Fibroblast of lung (primary cell): Measurements from ENCODE around the gene BTBD9. TPM values are rescaled to one million over a fixed set of nuclear protein-coding genes. Genes with fewer than 3 reads are reported as not detected.

Source experiments
- DNase-seq, 2 donors: peaks; one replicate each; pipeline versions ENCODE4 v3.0.0 to v3.0.0-alpha.2; 2010; ENCODE audit warnings: low read depth in 2 of 2
- H2AFZ ChIP-seq: 2 replicates; pipeline ENCODE4 v1.5.1; 2012; ENCODE audit warnings: low read length, control low read depth, inconsistent platforms
- H3K27ac ChIP-seq: 2 replicates; pipeline ENCODE4 v1.5.1; 2011; ENCODE audit warnings: low read length, control low read depth; ENCODE audit not compliant: insufficient read depth
- H3K27me3 ChIP-seq: 2 replicates; pipeline ENCODE4 v1.5.1; 2011; ENCODE audit warnings: mild to moderate bottlenecking, low read length; ENCODE audit not compliant: control insufficient read depth, insufficient read depth
- H3K36me3 ChIP-seq: 2 replicates; pipeline ENCODE4 v1.5.1; 2011; ENCODE audit warnings: low read length; ENCODE audit not compliant: control insufficient read depth, insufficient read depth
- H3K4me1 ChIP-seq: 2 replicates; pipeline ENCODE4 v1.5.1; 2011; ENCODE audit warnings: low read length; ENCODE audit not compliant: control insufficient read depth, insufficient read depth; ENCODE audit errors: extremely low read depth
- H3K4me2 ChIP-seq: 2 replicates; pipeline ENCODE4 v1.5.1; 2011; ENCODE audit warnings: low read length, control low read depth; ENCODE audit not compliant: insufficient read depth; ENCODE audit errors: extremely low read depth
- H3K4me3 ChIP-seq, 4 experiments: fragments of 200-600 bp in 1 of 4; sonication (generic) in 1 of 4; replicated peaks in 1 of 4; 2 replicates each; pipeline ENCODE4 v1.5.1; 2011 to 2016; ENCODE audit warnings: low read length in 4 of 4, low read depth in 3 of 4, mild to moderate bottlenecking in 3 of 4, control low read depth in 2 of 4, inconsistent platforms in 1 of 4, mixed read lengths in 1 of 4; ENCODE audit not compliant: insufficient read depth in 1 of 4; ENCODE audit errors: control extremely low read depth in 1 of 4
- H3K79me2 ChIP-seq: 2 replicates; pipeline ENCODE4 v1.5.1; 2012; ENCODE audit warnings: mild to moderate bottlenecking, low read length, inconsistent platforms; ENCODE audit not compliant: control insufficient read depth, insufficient read depth
- H3K9ac ChIP-seq: 2 replicates; pipeline ENCODE4 v1.5.1; 2011; ENCODE audit warnings: mild to moderate bottlenecking, low read length, control low read depth; ENCODE audit not compliant: insufficient read depth
- H3K9me3 ChIP-seq: 2 replicates; pipeline ENCODE4 v1.5.1; 2012; ENCODE audit warnings: low read depth, low read length; ENCODE audit not compliant: control insufficient read depth, insufficient read depth
- H4K20me1 ChIP-seq: 2 replicates; pipeline ENCODE4 v1.5.1; 2011; ENCODE audit warnings: low read length; ENCODE audit not compliant: control insufficient read depth, insufficient read depth; ENCODE audit errors: extremely low read depth
- CTCF ChIP-seq, 2 donors: IDR thresholded peaks in 1 of 2; conservative IDR thresholded peaks in 1 of 2; 1 replicate in 1 of 2; 2 replicates in 1 of 2; pipeline ENCODE4 v1.5.1; 2011 to 2012; ENCODE audit warnings: low read length in 2 of 2, control low read depth in 1 of 2, inconsistent platforms in 1 of 2, low read depth in 1 of 2, mild to moderate bottlenecking in 1 of 2
- EZH2 ChIP-seq: IDR thresholded peaks from 2 replicates; pipeline ENCODE4 v1.5.1; 2012; ENCODE audit warnings: low read length, control low read depth, mild to moderate bottlenecking; ENCODE audit errors: missing control alignments
- polyA plus RNA-seq, 2 donors: library from polyadenylated mRNA; depleted of rRNA in 1 of 2; stranded (reverse) in 1 of 2; unstranded in 1 of 2; fragments of >200 nt; gene quantifications; 2 replicates each; pipeline ENCODE4 v1.2.1, GENCODE V29; 2011 to 2012; ENCODE audit warnings: missing spikeins in 1 of 2
- total RNA-seq: library from RNA; depleted of rRNA; stranded (reverse); fragments of >200 nt; gene quantifications from 2 replicates; pipeline ENCODE4 v1.2.1, GENCODE V29; 2014

BTBD9 gene
- total and polyA plus RNA-seq, 2 donors (not counting 1 experiment from before 2014, with no cell fraction given), result 7.7 to 13.4 TPM

- DNase-seq, result no peak
- TF ChIP-seq CTCF (conservative IDR thresholded peaks at IDR 0.05 in 1 of 2, IDR thresholded peaks at IDR 0.05 in 1 of 2; ENCODE audit: low read depth in 1 of 2, low read length in 2 of 2), result no peak
- TF ChIP-seq EZH2, result no peak
- H3K4me2 ChIP-seq, result no peak overlapping the region
- no peaks in the 10 kb centered on the region for H4K20me1 ChIP-seq
- no peak overlapping the region for H2AFZ ChIP-seq
- H3K4me1 ChIP-seq, result no peaks in the 10 kb centered on the region
- no peak overlapping the region for H3K4me3 ChIP-seq
- H3K27me3 ChIP-seq, result no peaks in the 10 kb centered on the region
- H3K9me3 ChIP-seq, result no peaks in the 10 kb centered on the region
- no peaks in the 10 kb centered on the region for H3K36me3 ChIP-seq
- no peak overlapping the region for H3K27ac ChIP-seq
- H3K79me2 ChIP-seq, result no peaks in the 10 kb centered on the region
- H3K9ac ChIP-seq, result no peak overlapping the region
Observed at GRCh38 chr6:38656896-38657295, 17.2 kb upstream of the BTBD9 start.

GRCh38 chr6:38654263-38654662, 14.5 kb upstream of the BTBD9 start:
- Histone ChIP-seq H3K27ac (no peak overlapping the region), H3K27me3 (no peaks in the 10 kb centered on the region)

GRCh38 chr6:38651121-38651784, 11.5 kb upstream of the BTBD9 start:
- no peak for TF ChIP-seq EZH2
- TF ChIP-seq CTCF (conservative IDR thresholded peaks at IDR 0.05 in 1 of 2, IDR thresholded peaks at IDR 0.05 in 1 of 2; ENCODE audit: low read depth in 1 of 2, low read length in 2 of 2), result no peak
- Histone ChIP-seq H3K9ac (no peak overlapping the region), H2AFZ (no peak overlapping the region), H3K27ac (no peak overlapping the region), H4K20me1 (no peaks in the 10 kb centered on the region), H3K79me2 (no peaks in the 10 kb centered on the region), H3K27me3 (no peaks in the 10 kb centered on the region), H3K4me1 (no peaks in the 10 kb centered on the region), H3K36me3 (no peaks in the 10 kb centered on the region), H3K4me2 (no peak overlapping the region), H3K4me3 (no peak overlapping the region), H3K9me3 (no peaks in the 10 kb centered on the region)
- peak; percentile 6 to 10 for DNase-seq

More at GRCh38 chr6:38654263-38654662, 14.5 kb upstream of the BTBD9 start:
- Histone ChIP-seq H3K4me1 (no peaks in the 10 kb centered on the region), H3K9me3 (no peaks in the 10 kb centered on the region), H3K9ac (no peak overlapping the region), H4K20me1 (no peaks in the 10 kb centered on the region), H2AFZ (no peak overlapping the region), H3K4me3 (no peak overlapping the region), H3K4me2 (no peak overlapping the region), H3K36me3 (no peaks in the 10 kb centered on the region), H3K79me2 (no peaks in the 10 kb centered on the region)
- TF ChIP-seq CTCF (conservative IDR thresholded peaks at IDR 0.05 in 1 of 2, IDR thresholded peaks at IDR 0.05 in 1 of 2; ENCODE audit: low read depth in 1 of 2, low read length in 2 of 2) (no peak), EZH2 (no peak)
- DNase-seq, result no peak
